Thyroid gland (tissue), 4 donors: ENCODE measurements around the gene DIP2B. TPM values are rescaled to one million over a fixed set of nuclear protein-coding genes. Genes with fewer than 3 reads are reported as not detected.

ENCODE experiments used
- DNase-seq, 2 donors: peaks; one replicate each; pipeline ENCODE4 v3.0.0-alpha.2; 2019
- H3K27ac ChIP-seq, 3 donors: fragments of 200-600 bp; sonication (generic); 1 replicate in 2 of 3; 2 replicates in 1 of 3; pipeline ENCODE4 v1.5.1; 2016 to 2019; ENCODE audit warnings: mild to moderate bottlenecking in 1 of 3, moderate library complexity in 1 of 3
- H3K27me3 ChIP-seq: fragments of 200-600 bp; sonication (generic); one replicate; pipeline ENCODE4 v1.5.1; 2019
- H3K36me3 ChIP-seq, 2 donors: fragments of 200-600 bp; sonication (generic); one replicate each; pipeline ENCODE4 v1.5.1; 2016 to 2019
- H3K4me1 ChIP-seq, 2 donors: fragments of 200-600 bp; sonication (generic); one replicate each; pipeline ENCODE4 v1.5.1; 2017 to 2019
- H3K4me3 ChIP-seq, 3 donors: fragments of 200-600 bp; sonication (generic); replicated peaks in 1 of 3; 1 replicate in 2 of 3; 2 replicates in 1 of 3; pipeline ENCODE4 v1.5.1; 2016; ENCODE audit warnings: mild to moderate bottlenecking in 1 of 3
- H3K9me3 ChIP-seq: fragments of 200-600 bp; sonication (generic); one replicate; pipeline ENCODE4 v1.5.1; 2017
- CTCF ChIP-seq, 6 experiments: fragments of 200-600 bp in 3 of 6; fragments of 450-650 bp in 3 of 6; sonication (generic) in 3 of 6; IDR thresholded peaks; one replicate each; pipeline ENCODE4 v1.5.1; 2016 to 2019; ENCODE audit warnings: antibody characterized with exemption in 6 of 6, mild to moderate bottlenecking in 2 of 6, inconsistent platforms in 1 of 6, moderate library complexity in 1 of 6
- POLR2A ChIP-seq, 2 donors: fragments of 450-650 bp; IDR thresholded peaks; one replicate each; pipeline ENCODE4 v1.6.1; 2017; ENCODE audit warnings: antibody characterized with exemption in 2 of 2, mild to moderate bottlenecking in 2 of 2, moderate library complexity in 1 of 2
- WGBS, 2 donors: methylation state at CpG; one replicate each; pipeline ENCODE4 v1.1.5; 2017; 5-methylcytosine and 5-hydroxymethylcytosine counted together
- intact Hi-C: fragments of 100-400 bp; cut with DNase I; formaldehyde crosslinking; loops from one replicate; pipeline ENCODE4 v1.15.1; 2023
- total RNA-seq, 4 donors: library from RNA; depleted of rRNA; stranded (reverse); fragments of >200 nt; gene quantifications; one replicate each; pipeline ENCODE4 v1.2.3, GENCODE V29; 2016

DIP2B gene
- total RNA-seq, 4 donors from 2014 or later = 27.7 to 45.7 (median 32.4) TPM

- no peak for DNase-seq
- no peaks in the 10 kb centered on the region for H3K27me3 ChIP-seq
- no peaks in the 10 kb centered on the region for H3K36me3 ChIP-seq
- TF ChIP-seq POLR2A (IDR thresholded peaks at IDR 0.05) (no peak), CTCF (IDR thresholded peaks at IDR 0.05) (no peak)
- no peaks in the 10 kb centered on the region for H3K9me3 ChIP-seq
- H3K4me3 ChIP-seq = no peak overlapping the region
- intact Hi-C loops = no loop called here
- no peak overlapping the region for H3K27ac ChIP-seq
- H3K4me1 ChIP-seq = peaks cover 13 to 18% of the 10 kb centered on the region in 2 donors
- 94 to 96% methylated on average over 1 of the region's 1 CpG for WGBS, 2 donors
Observed at GRCh38 chr12:50523772-50524171, 19.0 kb downstream of the DIP2B start.

- peaks cover 16 to 25% of the 10 kb centered on the region in 2 donors for H3K4me1 ChIP-seq
- H3K27ac ChIP-seq = no peak overlapping the region
- intact Hi-C loops = no loop called here
Observed at GRCh38 chr12:50524621-50525020, 19.8 kb downstream of the DIP2B start.

GRCh38 chr12:50525422-50525821 lies 20.6 kb downstream of the DIP2B start:
- Histone ChIP-seq H3K9me3 (no peaks in the 10 kb centered on the region), H3K4me1 (peaks cover 15 to 25% of the 10 kb centered on the region in 2 donors), H3K4me3 (no peak overlapping the region), H3K27ac (peak overlapping the region in 2 of 3 donors; percentile 62 to 69), H3K36me3 (no peaks in the 10 kb centered on the region), H3K27me3 (no peaks in the 10 kb centered on the region)
- TF ChIP-seq CTCF (IDR thresholded peaks at IDR 0.05) = no peak
- TF ChIP-seq POLR2A (IDR thresholded peaks at IDR 0.05) = no peak
- WGBS, 2 donors = 94 to 97% methylated on average over 2 of the region's 2 CpGs
- DNase-seq = no peak
- intact Hi-C loops = no loop called here

More at GRCh38 chr12:50524621-50525020, 19.8 kb downstream of the DIP2B start:
- WGBS, 2 donors = 96 to 97% methylated on average over 2 of the region's 2 CpGs
- no peaks in the 10 kb centered on the region for H3K9me3 ChIP-seq
- no peaks in the 10 kb centered on the region for H3K27me3 ChIP-seq
- H3K36me3 ChIP-seq = no peaks in the 10 kb centered on the region
- H3K4me3 ChIP-seq = no peak overlapping the region
- no peak for TF ChIP-seq POLR2A (IDR thresholded peaks at IDR 0.05)
- TF ChIP-seq CTCF (IDR thresholded peaks at IDR 0.05) = no peak
- no peak for DNase-seq

- no peaks in the 10 kb centered on the region for H3K9me3 ChIP-seq
- TF ChIP-seq POLR2A (IDR thresholded peaks at IDR 0.05) = no peak
- no peak for TF ChIP-seq CTCF (IDR thresholded peaks at IDR 0.05)
- no peaks in the 10 kb centered on the region for H3K36me3 ChIP-seq
- DNase-seq = no peak
- H3K27ac ChIP-seq = no peak overlapping the region
- intact Hi-C loops = no loop called here
- H3K4me3 ChIP-seq = no peak overlapping the region
- H3K4me1 ChIP-seq = peaks cover 12 to 25% of the 10 kb centered on the region in 2 donors
- 97 to 98% methylated on average over 5 of the region's 5 CpGs for WGBS, 2 donors
- H3K27me3 ChIP-seq = no peaks in the 10 kb centered on the region
Observed at GRCh38 chr12:50527359-50527726, 22.6 kb downstream of the DIP2B start.

- H3K4me1 ChIP-seq = peaks cover 17 to 38% of the 10 kb centered on the region in 2 donors
- DNase-seq = no peak
- H3K4me3 ChIP-seq = no peak overlapping the region
- no peaks in the 10 kb centered on the region for H3K27me3 ChIP-seq
- H3K27ac ChIP-seq = no peak overlapping the region
- intact Hi-C loops = no loop called here
- 94 to 95% methylated on average over 1 of the region's 1 CpG for WGBS, 2 donors
- no peaks in the 10 kb centered on the region for H3K9me3 ChIP-seq
- no peaks in the 10 kb centered on the region for H3K36me3 ChIP-seq
- TF ChIP-seq CTCF (IDR thresholded peaks at IDR 0.05) (no peak), POLR2A (IDR thresholded peaks at IDR 0.05) (no peak)
Observed at GRCh38 chr12:50528800-50529199, 24.0 kb downstream of the DIP2B start.
